Measurements from ENCODE around the gene TMEM59L. TPM values are rescaled to one million over a fixed set of nuclear protein-coding genes. Genes with fewer than 3 reads are reported as not detected.

TMEM59L gene
- total and polyA plus RNA-seq, 8 donors, result 1.6 to 41.9 (median 33.5) TPM

DNA sequence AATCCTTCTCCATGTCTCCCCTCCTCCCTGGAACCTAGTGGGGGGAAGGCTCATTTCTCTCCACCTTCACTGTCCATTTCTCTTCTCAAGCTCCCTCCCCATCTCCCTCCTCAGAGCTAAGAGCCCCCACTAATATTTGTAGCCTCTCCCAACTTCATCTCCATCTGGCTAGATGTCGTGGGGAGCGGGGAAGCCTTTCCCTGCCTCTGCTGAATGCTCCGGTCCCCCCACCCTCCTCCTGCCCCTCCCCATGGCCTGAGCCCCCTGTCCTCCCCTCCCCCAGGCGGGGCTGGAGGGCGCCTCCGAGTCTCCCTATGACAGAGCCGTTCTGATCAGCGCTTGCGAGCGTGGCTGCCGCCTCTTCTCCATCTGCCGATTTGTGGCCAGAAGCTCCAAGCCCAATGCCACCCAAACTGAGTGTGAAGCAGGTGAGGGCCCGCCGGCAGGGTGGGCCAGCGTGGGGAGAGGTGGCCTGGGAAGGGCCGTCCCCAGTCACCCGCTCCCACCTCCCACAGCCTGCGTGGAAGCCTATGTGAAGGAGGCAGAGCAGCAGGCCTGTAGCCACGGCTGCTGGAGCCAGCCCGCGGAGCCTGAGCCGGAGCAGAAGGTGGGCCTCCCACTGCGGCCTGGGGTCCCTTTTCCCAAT lies 1.0 kb downstream of the TMEM59L start:
- H3K4me3 ChIP-seq, result no peak overlapping the region
- no peak overlapping the region for H3K27ac ChIP-seq
- no peaks in the 10 kb centered on the region for H3K9me3 ChIP-seq
- TF ChIP-seq CTCF (IDR thresholded peaks at IDR 0.05), result no peak
- H3K36me3 ChIP-seq, result no peaks in the 10 kb centered on the region
- intact Hi-C loops (cut with DNase I), result no loop called here
- H3K27me3 ChIP-seq, result peaks cover 58 to 85% of the 10 kb centered on the region in 2 donors
- ATAC-seq, result no peak
- no peak for DNase-seq
- H3K4me1 ChIP-seq, result peaks cover 18 to 28% of the 10 kb centered on the region in 2 donors

DNA sequence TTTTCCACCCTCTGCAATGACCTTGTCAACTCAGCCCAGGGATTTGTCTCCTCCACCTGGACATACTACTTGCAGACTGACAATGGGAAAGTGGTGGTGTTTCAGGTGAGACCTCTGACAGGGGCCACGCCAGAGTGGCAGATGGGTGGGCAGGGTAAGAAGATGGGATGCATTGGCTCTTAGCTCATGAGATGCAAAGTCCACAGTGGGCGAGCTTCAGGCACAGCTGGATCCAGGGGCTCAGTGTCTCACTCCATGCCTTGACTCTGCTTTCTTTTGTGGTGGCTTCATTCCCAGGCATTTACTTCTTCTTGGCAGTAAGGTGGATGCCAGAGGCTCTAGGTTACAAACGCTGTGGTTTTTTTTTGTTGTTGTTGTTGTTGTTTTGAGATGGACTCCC lies 3.4 kb downstream of the TMEM59L start:
- Histone ChIP-seq H3K4me1 (peaks cover 9 to 21% of the 10 kb centered on the region in 2 donors), H3K27ac (no peak overlapping the region), H3K27me3 (peaks cover 35 to 62% of the 10 kb centered on the region in 2 donors), H3K9me3 (no peaks in the 10 kb centered on the region), H3K4me3 (no peak overlapping the region), H3K36me3 (no peaks in the 10 kb centered on the region)
- no peak for DNase-seq
- TF ChIP-seq CTCF (IDR thresholded peaks at IDR 0.05), result no peak
- intact Hi-C loops (cut with DNase I), result no loop called here
- no peak for ATAC-seq

- Histone ChIP-seq H3K27me3 (peaks cover 20 to 47% of the 10 kb centered on the region in 2 donors), H3K9me3 (no peaks in the 10 kb centered on the region), H3K4me1 (peaks cover 0 to 7% of the 10 kb centered on the region in 2 donors), H3K36me3 (no peaks in the 10 kb centered on the region), H3K4me3 (no peak overlapping the region), H3K27ac (no peak overlapping the region)
- TF ChIP-seq CTCF (IDR thresholded peaks at IDR 0.05), result no peak
- ATAC-seq (no peak), DNase-seq (no peak)
- intact Hi-C loops (cut with DNase I), result no loop called here
These were observed 4.9 kb downstream of the TMEM59L start for GRCh38 chr19:18617562-18617961.

DNA sequence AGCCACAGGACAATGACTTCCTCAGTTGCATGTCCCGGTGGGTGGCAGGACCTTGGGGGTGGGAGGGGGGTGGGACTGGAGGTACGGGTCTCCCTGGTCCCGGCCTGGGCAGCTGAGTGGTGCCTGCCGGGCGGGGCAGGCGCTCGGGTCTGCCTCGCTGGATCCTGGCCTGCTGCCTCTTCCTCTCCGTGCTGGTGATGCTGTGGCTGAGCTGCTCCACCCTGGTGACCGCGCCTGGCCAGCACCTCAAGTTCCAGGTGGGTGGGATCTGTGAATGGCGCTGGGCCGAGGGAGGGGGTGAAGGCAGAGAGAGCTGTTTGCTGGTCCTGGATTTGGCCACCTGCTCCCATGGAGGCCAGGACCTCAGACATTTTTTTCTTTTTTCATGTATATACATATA lies 5.6 kb downstream of the TMEM59L start:
- ATAC-seq (no peak), DNase-seq (no peak)
- Histone ChIP-seq H3K9me3 (no peaks in the 10 kb centered on the region), H3K4me3 (no peak overlapping the region), H3K27me3 (peaks cover 13 to 40% of the 10 kb centered on the region in 2 donors), H3K4me1 (no peaks in the 10 kb centered on the region), H3K27ac (no peak overlapping the region), H3K36me3 (no peaks in the 10 kb centered on the region)
- no peak for TF ChIP-seq CTCF (IDR thresholded peaks at IDR 0.05)
- intact Hi-C loops (cut with DNase I), result no loop called here

DNA sequence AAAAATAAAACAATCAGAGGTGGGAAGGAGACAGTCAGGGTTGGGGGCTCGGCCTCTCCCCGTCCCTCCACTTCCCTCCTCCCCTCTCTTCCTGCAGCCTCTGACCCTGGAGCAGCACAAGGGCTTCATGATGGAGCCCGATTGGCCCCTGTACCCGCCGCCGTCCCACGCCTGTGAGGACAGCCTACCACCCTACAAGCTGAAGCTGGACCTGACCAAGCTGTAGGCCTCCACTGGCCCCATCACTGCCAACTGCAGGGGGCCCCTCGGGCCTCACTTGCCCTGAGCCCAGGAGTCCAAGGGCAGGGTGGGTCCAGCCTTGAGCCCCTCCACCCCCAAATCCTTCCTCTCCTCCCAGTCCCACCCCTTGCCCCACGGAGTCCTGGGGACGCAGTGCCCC lies 7.6 kb downstream of the TMEM59L start:
- Histone ChIP-seq H3K4me3 (no peak overlapping the region), H3K36me3 (no peaks in the 10 kb centered on the region), H3K9me3 (no peaks in the 10 kb centered on the region), H3K4me1 (no peaks in the 10 kb centered on the region), H3K27ac (no peak overlapping the region), H3K27me3 (peaks cover 0 to 19% of the 10 kb centered on the region in 2 donors)
- DNase-seq (no peak), ATAC-seq (no peak)
- no peak for TF ChIP-seq CTCF (IDR thresholded peaks at IDR 0.05)
- intact Hi-C loops (cut with DNase I), result no loop called here
